Endodermal cell (in vitro differentiated cells): ENCODE data around the gene FSTL1. TPM values are rescaled to one million over a fixed set of nuclear protein-coding genes. Genes with fewer than 3 reads are reported as not detected.

ENCODE experiments used
- total RNA-seq, 2 donors: library from RNA; stranded (reverse); fragmentation: NEBNext Ultra II Directional in 1 of 2; extraction: Animal tissue kit (Norgen Biotek cat#: 25700) in 1 of 2; gene quantifications; 2 replicates in 1 of 2; 3 replicates in 1 of 2; pipeline ENCODE4 v1.2.1, GENCODE V29; 2021

Gene FSTL1
- total RNA-seq, 2 donors from 2014 or later: 309 to 379 TPM

Other genes starting within 250 kb of the FSTL1 start
- 1 to 10 TPM; 1.1 to 1.2 TPM for gene GPR156, start 165.8 kb downstream of the FSTL1 start, total RNA-seq
- 10 to 100 TPM; 16.0 to 20.5 TPM for gene LRRC58, start 101.6 kb downstream of the FSTL1 start, total RNA-seq
- 100 to 1,000 TPM; 144 to 181 TPM for gene NDUFB4, start 145.3 kb upstream of the FSTL1 start, total RNA-seq
- not detected for gene HGD, start 231.2 kb upstream of the FSTL1 start, total RNA-seq